Measurements from ENCODE around the gene CEP250. TPM values are rescaled to one million over a fixed set of nuclear protein-coding genes. Genes with fewer than 3 reads are reported as not detected.
A peak's percentile ranks its signal among the peaks of the same experiment; 100 is the strongest.

Gene CEP250
- total RNA-seq, 1 experiment from 2014 or later: 42.3 TPM

DNA sequence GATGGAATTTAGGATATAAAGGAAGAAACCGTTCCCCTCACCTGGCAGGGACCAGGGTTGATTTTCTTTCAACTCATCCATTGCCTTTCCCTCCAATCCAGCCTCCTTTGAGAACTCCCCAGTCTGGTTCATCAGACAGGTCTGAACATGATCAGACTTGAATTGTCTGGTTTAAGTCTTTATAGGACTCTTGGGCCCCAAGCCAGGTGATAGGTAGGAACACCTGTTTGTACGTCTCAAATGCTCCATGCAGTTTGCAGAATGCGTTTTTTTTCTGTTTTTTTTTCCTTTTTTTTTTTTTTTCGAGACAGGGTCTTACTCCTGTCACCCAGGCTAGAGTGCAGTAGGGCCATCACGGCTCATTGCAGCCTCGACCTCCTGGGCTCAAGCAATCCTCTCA, 4.1 kb upstream of the CEP250 start:
- Histone ChIP-seq H3K4me3 (replicated peaks in 1 of 2; ENCODE audit: low read depth in 1 of 2, low read length in 2 of 2) (no peak overlapping the region), H3K9ac (ENCODE audit: low read length) (no peak overlapping the region), H3K27me3 (ENCODE audit: insufficient read depth, low read length) (no peaks in the 10 kb centered on the region), H3K27ac (ENCODE audit: low read depth, low read length) (peak overlapping the region; percentile 12; the same call in 1 of the 2 replicates), H3K9me2 (ENCODE audit: insufficient read depth) (no peaks in the 10 kb centered on the region), H3K36me3 (ENCODE audit: control insufficient read depth in 1 of 2, insufficient read depth in 2 of 2, low read length in 2 of 2) (no peaks in the 10 kb centered on the region), H3K79me2 (ENCODE audit: insufficient read depth, low read length) (peaks cover 9% of the 10 kb centered on the region), H4K20me1 (ENCODE audit: insufficient read depth) (no peaks in the 10 kb centered on the region), H3K4me1 (ENCODE audit: control insufficient read depth in 1 of 2, insufficient read depth in 2 of 2, low read length in 2 of 2) (peaks cover 3 to 33% of the 10 kb centered on the region in 2 experiments; a peak in 3 of 4 replicates), H3K9me3 (ENCODE audit: control insufficient read depth in 1 of 2, insufficient read depth in 1 of 2, low read depth in 1 of 2, low read length in 2 of 2) (no peaks in the 10 kb centered on the region), H2AFZ (ENCODE audit: low read depth, low read length, poor library complexity, severe bottlenecking) (no peak overlapping the region), H3K4me2 (ENCODE audit: low read length) (no peak overlapping the region)
- ATAC-seq (no peak), DNase-seq (ENCODE audit: low read depth, low spot score) (no peak)
- intact Hi-C loops (cut with micrococcal nuclease): no loop called here
- no TSS peak for BruUV-seq (replicated peaks)
- RAD21 ChIA-PET (ENCODE audit: low non-redundant PET in 1 of 2, low total read pairs in 2 of 2, uncharacterized antibody in 2 of 2, unreplicated experiment in 2 of 2): no interaction called here
- TF ChIP-seq POLR2AphosphoS5 (IDR thresholded peaks at IDR 0.05; ENCODE audit: low read depth, low read length) (no peak), RAD21 (IDR thresholded peaks at IDR 0.05; ENCODE audit: low read depth) (no peak), MAX (IDR thresholded peaks at IDR 0.05) (no peak)
- POLR2A ChIA-PET: no interaction called here
- CTCF ChIA-PET: no interaction called here

DNA sequence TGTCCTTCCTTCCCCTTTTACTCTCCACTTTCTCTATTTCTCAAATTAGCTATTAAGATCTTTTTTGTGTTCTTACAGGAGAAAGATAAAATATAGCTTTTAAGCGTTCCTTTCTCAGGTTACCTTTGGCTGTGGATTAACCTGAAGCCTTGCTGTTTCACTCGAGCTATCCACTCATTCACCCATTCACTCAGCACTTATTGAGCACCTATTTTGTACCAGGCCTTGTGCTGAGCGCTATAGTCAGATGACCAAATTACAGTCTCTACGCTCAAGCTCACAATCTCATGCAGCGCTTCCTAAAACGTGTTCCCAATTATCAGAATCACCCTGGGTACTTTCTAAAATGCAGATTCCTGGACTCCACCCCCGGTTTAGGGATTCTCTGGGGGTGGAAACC, 1.8 kb upstream of the CEP250 start:
- DNase-seq (ENCODE audit: low read depth, low spot score) (no peak), ATAC-seq (no peak)
- Histone ChIP-seq H3K36me3 (ENCODE audit: control insufficient read depth in 1 of 2, insufficient read depth in 2 of 2, low read length in 2 of 2) (no peaks in the 10 kb centered on the region; a peak in 1 of 4 replicates), H3K79me2 (ENCODE audit: insufficient read depth, low read length) (peaks cover 31% of the 10 kb centered on the region), H3K4me3 (replicated peaks in 1 of 2; ENCODE audit: low read depth in 1 of 2, low read length in 2 of 2) (peak overlapping the region; percentile 83 to 93), H2AFZ (ENCODE audit: low read depth, low read length, poor library complexity, severe bottlenecking) (no peak overlapping the region), H3K9ac (ENCODE audit: low read length) (peak overlapping the region; percentile 90), H3K9me2 (ENCODE audit: insufficient read depth) (no peaks in the 10 kb centered on the region), H4K20me1 (ENCODE audit: insufficient read depth) (no peaks in the 10 kb centered on the region), H3K9me3 (ENCODE audit: control insufficient read depth in 1 of 2, insufficient read depth in 1 of 2, low read depth in 1 of 2, low read length in 2 of 2) (no peaks in the 10 kb centered on the region), H3K4me1 (ENCODE audit: control insufficient read depth in 1 of 2, insufficient read depth in 2 of 2, low read length in 2 of 2) (peaks cover 10 to 31% of the 10 kb centered on the region in 2 experiments; a peak in 3 of 4 replicates), H3K27me3 (ENCODE audit: insufficient read depth, low read length) (no peaks in the 10 kb centered on the region), H3K27ac (ENCODE audit: low read depth, low read length) (peak overlapping the region; percentile 95; the same call in 1 of the 2 replicates), H3K4me2 (ENCODE audit: low read length) (peak overlapping the region; percentile 78)
- CTCF ChIA-PET: interaction anchor here (1.8 kb wide), 1 partner anchor 149 kb away, joined by 7 read pairs; no protein-coding TSS in a partner anchor
- RAD21 ChIA-PET (ENCODE audit: low non-redundant PET in 1 of 2, low total read pairs in 2 of 2, uncharacterized antibody in 2 of 2, unreplicated experiment in 2 of 2): interaction anchor here in 1 of 2 experiments (0.7 kb wide), 1 partner anchor 169 kb away, joined by 3 read pairs; the partner anchor contains the start of gene EIF6
- TF ChIP-seq CBX3 (IDR thresholded peaks at IDR 0.05; ENCODE audit: low read depth) (no peak), EZH2phosphoT487 (IDR thresholded peaks at IDR 0.05; ENCODE audit: borderline replicate concordance) (no peak), EGR1 (IDR thresholded peaks at IDR 0.05; ENCODE audit: low read depth) (no peak), MAX (IDR thresholded peaks at IDR 0.05) (no peak), CTCF (IDR thresholded peaks at IDR 0.05 in 2 of 3, conservative IDR thresholded peaks at IDR 0.05 in 1 of 3; ENCODE audit: borderline replicate concordance in 1 of 3, insufficient read depth in 1 of 3, low read depth in 2 of 3, low read length in 2 of 3) (no peak), TCF7L2 (IDR thresholded peaks at IDR 0.05; ENCODE audit: borderline replicate concordance, extremely low read depth, insufficient read depth, insufficient read length) (no peak), EZH2 (IDR thresholded peaks at IDR 0.05) (no peak), POLR2AphosphoS5 (IDR thresholded peaks at IDR 0.05; ENCODE audit: low read depth, low read length) (no peak), YY1 (IDR thresholded peaks at IDR 0.05; ENCODE audit: extremely low read depth, insufficient replicate concordance, low read depth, low read length) (no peak), POLR2A (IDR thresholded peaks at IDR 0.05; ENCODE audit: borderline replicate concordance, extremely low read depth, insufficient read depth, insufficient read length) (no peak), CEBPB (IDR thresholded peaks at IDR 0.05; ENCODE audit: low read depth) (no peak), JUND (IDR thresholded peaks at IDR 0.05) (no peak), ATF3 (IDR thresholded peaks at IDR 0.05) (no peak), RAD21 (IDR thresholded peaks at IDR 0.05; ENCODE audit: low read depth) (no peak), ELF1 (IDR thresholded peaks at IDR 0.05; ENCODE audit: borderline replicate concordance, low read depth) (no peak), ZNF274 (IDR thresholded peaks at IDR 0.05; ENCODE audit: low read depth, low read length) (no peak)
- intact Hi-C loops (cut with micrococcal nuclease): no loop called here
- POLR2A ChIA-PET: interaction anchor here (2.2 to 3.2 kb wide), 2 partner anchors 148 to 150 kb away, joined by 8 to 11 read pairs; no protein-coding TSS in a partner anchor
- no TSS peak for BruUV-seq (replicated peaks)

Data from HCT116 (cell line).